Neural cell (in vitro differentiated cells): Measurements from ENCODE around the gene SPAG6. TPM values are rescaled to one million over a fixed set of nuclear protein-coding genes. Genes with fewer than 3 reads are reported as not detected.
A peak's percentile ranks its signal among the peaks of the same experiment; 100 is the strongest.

Source experiments
- H2AFZ ChIP-seq: fragments of 200-600, 300-800 bp; sonication (generic), shearing (Covaris generic); 2 replicates; pipeline ENCODE4 v1.6.0; 2014; ENCODE audit warnings: low read depth, mild to moderate bottlenecking, antibody characterized with exemption, low read length, moderate library complexity
- H3F3A ChIP-seq: fragments of 200-600 bp; shearing (Covaris generic); 2 replicates; pipeline ENCODE4 v1.6.1; 2016; ENCODE audit warnings: mild to moderate bottlenecking, moderate library complexity, mixed read lengths, antibody characterized with exemption, low read length; ENCODE audit not compliant: insufficient read depth, poor library complexity, severe bottlenecking
- H3K27ac ChIP-seq: fragments of 200-600, 300-800 bp; sonication (generic), shearing (Covaris generic); 2 replicates; pipeline ENCODE4 v1.5.1; 2014; ENCODE audit warnings: mild to moderate bottlenecking, low read length, moderate library complexity
- H3K27me3 ChIP-seq: fragments of 300-800, 200-600 bp; sonication (generic), shearing (Covaris generic); 2 replicates; pipeline ENCODE4 v1.6.0; 2014; ENCODE audit warnings: mild to moderate bottlenecking, low read depth, low read length, moderate library complexity; ENCODE audit not compliant: insufficient read depth
- H3K36me3 ChIP-seq: fragments of 300-800, 200-600 bp; sonication (generic), shearing (Covaris generic); 2 replicates; pipeline ENCODE4 v1.5.1; 2014; ENCODE audit warnings: mild to moderate bottlenecking, antibody characterized with exemption, low read length, moderate library complexity; ENCODE audit not compliant: insufficient read depth
- H3K4me2 ChIP-seq: fragments of 300-800, 200-600 bp; sonication (generic), shearing (Covaris generic); 2 replicates; pipeline ENCODE4 v1.6.0; 2014; ENCODE audit warnings: mild to moderate bottlenecking, low read length
- H3K4me3 ChIP-seq: fragments of 300-800, 200-600 bp; sonication (generic), shearing (Covaris generic); 2 replicates; pipeline ENCODE4 v1.5.1; 2014; ENCODE audit warnings: mild to moderate bottlenecking, low read length, moderate library complexity
- H3K79me2 ChIP-seq: fragments of 200-600 bp; shearing (Covaris generic); replicated peaks from 2 replicates; pipeline ENCODE4 v1.6.0; 2014; ENCODE audit warnings: mild to moderate bottlenecking, low read length, moderate library complexity; ENCODE audit not compliant: insufficient read depth
- H3K9ac ChIP-seq: fragments of 300-800, 200-600 bp; sonication (generic), shearing (Covaris generic); 2 replicates; pipeline ENCODE4 v1.6.1; 2016; ENCODE audit warnings: mild to moderate bottlenecking, low read length, mixed read lengths
- H3K9me2 ChIP-seq: fragments of 200-600 bp; shearing (Covaris generic); 2 replicates; pipeline ENCODE4 v1.6.1; 2016; ENCODE audit warnings: mild to moderate bottlenecking, low read length, mixed read lengths; ENCODE audit not compliant: insufficient read depth
- H3K9me3 ChIP-seq: fragments of 200-600, 300-800 bp; sonication (generic), shearing (Covaris generic); 2 replicates; pipeline ENCODE4 v1.6.1; 2016; ENCODE audit warnings: mild to moderate bottlenecking, mixed run types, low read length, moderate library complexity, mixed read lengths
- H4K20me1 ChIP-seq: fragments of 200-600 bp; shearing (Covaris generic); 2 replicates; pipeline ENCODE4 v1.6.1; 2016; ENCODE audit warnings: mild to moderate bottlenecking, mixed run types; ENCODE audit not compliant: insufficient read depth
- POLR2AphosphoS5 ChIP-seq: IDR thresholded peaks from 2 replicates; pipeline ENCODE4 v1.6.1; 2012
- RAD21 ChIP-seq: fragments of 450-650 bp; conservative IDR thresholded peaks from 2 replicates; pipeline ENCODE4 v1.6.1; 2014; ENCODE audit warnings: antibody characterized with exemption, mild to moderate bottlenecking, moderate library complexity
- REST ChIP-seq: IDR thresholded peaks from 2 replicates; pipeline ENCODE4 v1.6.1; 2012; ENCODE audit warnings: borderline replicate concordance
- SMC3 ChIP-seq: fragments of 450-650 bp; conservative IDR thresholded peaks from 2 replicates; pipeline ENCODE4 v1.6.1; 2014; ENCODE audit warnings: antibody characterized with exemption, mild to moderate bottlenecking, moderate library complexity; ENCODE audit not compliant: poor library complexity
- polyA plus RNA-seq: library from polyadenylated mRNA; depleted of rRNA; stranded (reverse); fragments of >200 nt; gene quantifications from 2 replicates; pipeline ENCODE4 v1.2.3, GENCODE V29; 2014
- TF ChIP-seq, protein P1 (sequence below): fragments of 450-650 bp; IDR thresholded peaks from 2 replicates; pipeline ENCODE4 v1.5.1; 2014; ENCODE audit warnings: antibody characterized with exemption, mild to moderate bottlenecking, moderate library complexity; ENCODE audit not compliant: poor library complexity, severe bottlenecking

Gene SPAG6
- polyA plus RNA-seq, 1 donor from 2014 or later: 0.36 TPM

DNA sequence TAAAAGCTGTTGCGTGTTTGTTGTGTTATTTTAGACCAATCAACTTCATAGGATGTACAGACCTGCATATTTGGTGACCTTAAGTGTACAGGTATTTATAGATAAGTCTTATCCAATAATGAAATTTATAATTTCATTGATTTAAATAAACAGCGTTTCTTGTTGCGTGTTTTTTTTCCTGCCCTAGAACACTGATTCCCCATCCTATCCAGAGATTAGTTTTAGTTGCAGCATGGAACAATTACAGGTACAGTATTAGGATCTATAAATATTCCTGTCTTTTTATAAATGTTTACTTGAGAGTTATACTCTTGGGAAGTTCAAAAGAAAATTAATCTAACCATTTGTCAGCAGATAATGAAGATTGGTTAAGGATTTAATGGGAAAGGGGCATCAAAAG, 26.5 kb upstream of the SPAG6 start:
- Histone ChIP-seq H3K4me2 (no peak overlapping the region), H3K27me3 (peaks cover 55% of the 10 kb centered on the region)
- TF ChIP-seq POLR2AphosphoS5: peak; percentile 43
- TF ChIP-seq, protein P1, sequence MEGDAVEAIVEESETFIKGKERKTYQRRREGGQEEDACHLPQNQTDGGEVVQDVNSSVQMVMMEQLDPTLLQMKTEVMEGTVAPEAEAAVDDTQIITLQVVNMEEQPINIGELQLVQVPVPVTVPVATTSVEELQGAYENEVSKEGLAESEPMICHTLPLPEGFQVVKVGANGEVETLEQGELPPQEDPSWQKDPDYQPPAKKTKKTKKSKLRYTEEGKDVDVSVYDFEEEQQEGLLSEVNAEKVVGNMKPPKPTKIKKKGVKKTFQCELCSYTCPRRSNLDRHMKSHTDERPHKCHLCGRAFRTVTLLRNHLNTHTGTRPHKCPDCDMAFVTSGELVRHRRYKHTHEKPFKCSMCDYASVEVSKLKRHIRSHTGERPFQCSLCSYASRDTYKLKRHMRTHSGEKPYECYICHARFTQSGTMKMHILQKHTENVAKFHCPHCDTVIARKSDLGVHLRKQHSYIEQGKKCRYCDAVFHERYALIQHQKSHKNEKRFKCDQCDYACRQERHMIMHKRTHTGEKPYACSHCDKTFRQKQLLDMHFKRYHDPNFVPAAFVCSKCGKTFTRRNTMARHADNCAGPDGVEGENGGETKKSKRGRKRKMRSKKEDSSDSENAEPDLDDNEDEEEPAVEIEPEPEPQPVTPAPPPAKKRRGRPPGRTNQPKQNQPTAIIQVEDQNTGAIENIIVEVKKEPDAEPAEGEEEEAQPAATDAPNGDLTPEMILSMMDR: no peak
- no peak for TF ChIP-seq SMC3

DNA sequence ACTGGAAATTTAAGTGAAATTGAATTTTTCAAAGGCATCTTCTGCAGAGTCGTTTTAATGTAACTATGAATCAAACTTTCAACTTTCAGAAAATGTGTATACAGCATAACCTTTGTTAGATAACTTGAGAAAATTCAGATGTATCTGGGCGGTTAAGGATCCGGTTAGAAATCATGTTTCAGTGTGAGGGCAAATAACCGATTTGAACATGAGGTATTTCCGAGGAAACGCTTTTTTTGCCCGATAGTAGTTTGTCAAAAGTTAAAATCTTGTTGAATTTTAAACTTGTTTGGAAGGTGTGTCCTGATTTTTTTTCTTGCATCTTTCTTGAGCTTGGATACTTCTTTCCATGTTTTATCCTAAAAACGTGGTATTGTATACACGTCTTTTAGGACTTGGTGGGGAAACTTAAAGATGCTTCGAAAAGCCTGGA, 25.7 kb upstream of the SPAG6 start:
- TF ChIP-seq RAD21 (no peak), REST (no peak)
- Histone ChIP-seq H3K4me2 (no peak overlapping the region), H3K9ac (no peak overlapping the region), H3K79me2 (peaks cover 57% of the 10 kb centered on the region), H4K20me1 (peaks cover 8% of the 10 kb centered on the region), H3F3A (peaks cover 9% of the 10 kb centered on the region), H3K4me3 (peak overlapping the region; percentile 57), H3K27me3 (peaks cover 56% of the 10 kb centered on the region), H3K9me3 (no peaks in the 10 kb centered on the region), H3K9me2 (no peaks in the 10 kb centered on the region), H3K27ac (no peak overlapping the region), H2AFZ (no peak overlapping the region), H3K36me3 (no peaks in the 10 kb centered on the region)

More for the DNA sequence above, 26.5 kb upstream of the SPAG6 start:
- H3K9me2 ChIP-seq: no peaks in the 10 kb centered on the region
- no peaks in the 10 kb centered on the region for H3K9me3 ChIP-seq
- no peaks in the 10 kb centered on the region for H3K36me3 ChIP-seq
- no peak overlapping the region for H3K9ac ChIP-seq
- no peak overlapping the region for H2AFZ ChIP-seq
- H3K79me2 ChIP-seq: peaks cover 49% of the 10 kb centered on the region
- H3K4me3 ChIP-seq: no peak overlapping the region
- H3F3A ChIP-seq: peaks cover 9% of the 10 kb centered on the region
- H4K20me1 ChIP-seq: no peaks in the 10 kb centered on the region
- no peak overlapping the region for H3K27ac ChIP-seq

DNA sequence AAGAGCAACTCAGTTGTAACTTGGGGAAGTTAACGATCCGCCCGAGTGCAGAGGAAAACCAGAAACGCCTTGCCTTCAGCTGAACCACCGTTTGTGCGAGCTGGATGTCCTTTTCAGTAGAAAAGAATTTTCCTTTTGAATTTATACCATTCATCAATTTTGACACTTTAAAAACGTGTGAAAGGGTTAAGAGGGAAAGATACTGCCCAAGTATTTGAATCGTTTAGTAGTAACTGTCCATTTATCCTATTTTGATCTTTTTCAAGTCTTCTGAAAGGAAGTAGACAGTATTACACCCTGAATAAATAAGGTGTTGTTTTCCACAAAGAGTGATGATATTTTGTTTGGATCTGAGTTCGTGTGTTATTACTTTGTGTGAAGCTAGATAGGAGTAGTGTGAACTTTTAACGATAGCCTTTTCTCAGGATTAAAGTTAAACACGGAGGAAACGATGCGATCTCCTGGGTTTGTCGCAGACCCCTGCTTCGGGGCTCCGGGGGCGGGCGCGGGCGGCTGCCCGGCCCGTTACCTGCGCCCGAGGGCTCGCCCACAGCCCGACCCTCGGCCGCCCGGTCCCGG, 25.2 kb upstream of the SPAG6 start:
- Histone ChIP-seq H3F3A (peaks cover 7% of the 10 kb centered on the region), H3K4me2 (no peak overlapping the region), H3K4me3 (peak overlapping the region; percentile 57), H3K79me2 (peaks cover 62% of the 10 kb centered on the region), H3K27me3 (peaks cover 61% of the 10 kb centered on the region), H3K9me2 (no peaks in the 10 kb centered on the region), H3K9me3 (no peaks in the 10 kb centered on the region), H3K36me3 (no peaks in the 10 kb centered on the region), H2AFZ (no peak overlapping the region), H4K20me1 (peaks cover 13% of the 10 kb centered on the region), H3K9ac (no peak overlapping the region), H3K27ac (no peak overlapping the region)
- TF ChIP-seq SMC3 (no peak), POLR2AphosphoS5 (peak; percentile 3)
